ENCODE data around the gene PTGES.

GRCh38 chr9:129739432-129739831 is 13.4 kb downstream of the PTGES start:
- TF ChIP-seq FIP1L1 (IDR thresholded peaks at IDR 0.05; ENCODE audit: low read depth, low read length, poor library complexity, severe bottlenecking) (no peak), EZH2 (IDR thresholded peaks at IDR 0.05; ENCODE audit: borderline replicate concordance, low read depth, low read length) (no peak), ZEB2 (IDR thresholded peaks at IDR 0.05) (no peak), ZBTB43 (CRISPR knock-in tag; IDR thresholded peaks at IDR 0.05) (no peak), CHD1 (IDR thresholded peaks at IDR 0.05; ENCODE audit: low read length) (no peak), CTBP1 (IDR thresholded peaks at IDR 0.05; ENCODE audit: borderline replicate concordance) (no peak), KLF13 (tag; IDR thresholded peaks at IDR 0.05; ENCODE audit: borderline replicate concordance, low read depth) (no peak), ZNF282 (CRISPR knock-in tag; IDR thresholded peaks at IDR 0.05) (no peak)
